SU-DHL-6 (cell line): ENCODE results near the gene THSD4.

Experiments
- H2AFZ ChIP-seq: fragments of 200-600 bp; sonication (generic); 2 replicates; pipeline ENCODE4 v1.6.1; 2014; ENCODE audit warnings: low read depth, mild to moderate bottlenecking, moderate library complexity, mixed read lengths, antibody characterized with exemption, low read length; ENCODE audit not compliant: severe bottlenecking
- H3F3A ChIP-seq: fragments of 200-600 bp; shearing (Covaris generic); 2 replicates; pipeline ENCODE4 v1.6.0; 2016; ENCODE audit warnings: antibody characterized with exemption, mild to moderate bottlenecking; ENCODE audit not compliant: insufficient read depth
- H3K27ac ChIP-seq: fragments of 200-600 bp; sonication (generic); 2 replicates; pipeline ENCODE4 v1.5.1; 2016; ENCODE audit warnings: low read depth, mild to moderate bottlenecking, low read length, moderate library complexity, mixed read lengths
- H3K27me3 ChIP-seq: fragments of 200-600 bp; sonication (generic), shearing (Covaris generic); 2 replicates; pipeline ENCODE4 v1.6.0; 2014; ENCODE audit warnings: mild to moderate bottlenecking, low read length
- H3K36me3 ChIP-seq: fragments of 200-600 bp; sonication (generic); 2 replicates; pipeline ENCODE4 v1.6.1; 2014; ENCODE audit warnings: mild to moderate bottlenecking, low read length, mixed read lengths
- H3K4me2 ChIP-seq: fragments of 300-600, 200-600 bp; shearing (Covaris generic), sonication (generic); 2 replicates; pipeline ENCODE4 v1.6.0; 2014; ENCODE audit warnings: low read length, low read depth, mild to moderate bottlenecking; ENCODE audit not compliant: poor library complexity, severe bottlenecking
- H3K4me3 ChIP-seq: fragments of 200-600 bp; sonication (generic); 2 replicates; pipeline ENCODE4 v1.5.1; 2014; ENCODE audit warnings: antibody characterized with exemption, low read length, mild to moderate bottlenecking, mixed read lengths; ENCODE audit not compliant: insufficient read depth, poor library complexity, severe bottlenecking
- H3K79me2 ChIP-seq: fragments of 200-600 bp; sonication (generic); 2 replicates; pipeline ENCODE4 v1.6.1; 2014; ENCODE audit warnings: mild to moderate bottlenecking, low read length, moderate library complexity; ENCODE audit not compliant: insufficient read depth
- H3K9ac ChIP-seq: fragments of 200-600 bp; sonication (generic); 2 replicates; pipeline ENCODE4 v1.7.0; 2014; ENCODE audit warnings: mild to moderate bottlenecking, low read length
- H3K9me2 ChIP-seq: fragments of 200-600 bp; sonication (generic); replicated peaks from 2 replicates; pipeline ENCODE4 v1.6.1; 2014; ENCODE audit warnings: low read length; ENCODE audit not compliant: insufficient read depth
- H3K9me3 ChIP-seq: fragments of 200-600 bp; sonication (generic); 2 replicates; pipeline ENCODE4 v1.6.1; 2014; ENCODE audit warnings: low read length, mixed read lengths; ENCODE audit not compliant: insufficient read depth
- H4K20me1 ChIP-seq: fragments of 200-600 bp; sonication (generic); 2 replicates; pipeline ENCODE4 v1.6.1; 2014; ENCODE audit warnings: low read depth, mild to moderate bottlenecking, antibody characterized with exemption, low read length, moderate library complexity, mixed read lengths
- EZH2phosphoT487 ChIP-seq: fragments of 200-600 bp; sonication (generic), shearing (Covaris generic); conservative IDR thresholded peaks from 2 replicates; pipeline ENCODE4 v1.6.1; 2018; ENCODE audit warnings: mild to moderate bottlenecking, antibody characterized with exemption, low read length, moderate library complexity, mixed read lengths
- TF ChIP-seq, protein P1 (sequence below): fragments of 200-600 bp; sonication (generic); IDR thresholded peaks from one replicate; pipeline ENCODE4 v1.5.1; 2017; ENCODE audit warnings: antibody characterized with exemption, mild to moderate bottlenecking, low read length, moderate library complexity; ENCODE audit not compliant: insufficient read depth, poor library complexity, severe bottlenecking

THSD4 gene

DNA sequence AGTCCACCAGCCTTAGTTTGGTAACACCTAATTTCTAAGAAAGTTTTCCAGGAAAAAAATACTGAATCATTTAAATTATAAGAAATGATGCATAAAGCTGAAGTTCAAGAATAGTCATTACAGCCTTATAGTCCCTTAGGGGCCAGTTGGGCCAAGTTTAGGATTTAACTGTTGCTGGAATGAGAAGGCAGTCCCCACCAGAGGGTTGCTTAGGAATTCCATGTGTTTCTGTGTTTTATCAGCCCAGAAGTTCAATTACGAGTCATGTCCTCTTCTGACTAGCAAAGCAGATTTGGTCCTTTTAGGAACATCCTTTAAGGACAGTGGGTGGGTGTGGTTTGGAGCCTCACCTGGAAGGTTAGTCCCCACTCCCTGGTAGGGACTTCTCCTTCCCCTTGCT lies 638.1 kb downstream of the THSD4 start:
- no peak for TF ChIP-seq EZH2phosphoT487
- TF ChIP-seq, protein P1, sequence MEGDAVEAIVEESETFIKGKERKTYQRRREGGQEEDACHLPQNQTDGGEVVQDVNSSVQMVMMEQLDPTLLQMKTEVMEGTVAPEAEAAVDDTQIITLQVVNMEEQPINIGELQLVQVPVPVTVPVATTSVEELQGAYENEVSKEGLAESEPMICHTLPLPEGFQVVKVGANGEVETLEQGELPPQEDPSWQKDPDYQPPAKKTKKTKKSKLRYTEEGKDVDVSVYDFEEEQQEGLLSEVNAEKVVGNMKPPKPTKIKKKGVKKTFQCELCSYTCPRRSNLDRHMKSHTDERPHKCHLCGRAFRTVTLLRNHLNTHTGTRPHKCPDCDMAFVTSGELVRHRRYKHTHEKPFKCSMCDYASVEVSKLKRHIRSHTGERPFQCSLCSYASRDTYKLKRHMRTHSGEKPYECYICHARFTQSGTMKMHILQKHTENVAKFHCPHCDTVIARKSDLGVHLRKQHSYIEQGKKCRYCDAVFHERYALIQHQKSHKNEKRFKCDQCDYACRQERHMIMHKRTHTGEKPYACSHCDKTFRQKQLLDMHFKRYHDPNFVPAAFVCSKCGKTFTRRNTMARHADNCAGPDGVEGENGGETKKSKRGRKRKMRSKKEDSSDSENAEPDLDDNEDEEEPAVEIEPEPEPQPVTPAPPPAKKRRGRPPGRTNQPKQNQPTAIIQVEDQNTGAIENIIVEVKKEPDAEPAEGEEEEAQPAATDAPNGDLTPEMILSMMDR, result no peak
- Histone ChIP-seq H3K27me3 (no peaks in the 10 kb centered on the region), H4K20me1 (no peaks in the 10 kb centered on the region), H3K79me2 (no peaks in the 10 kb centered on the region), H3K36me3 (no peaks in the 10 kb centered on the region), H3K9ac (no peak overlapping the region), H3F3A (no peaks in the 10 kb centered on the region), H3K27ac (no peak overlapping the region), H2AFZ (no peak overlapping the region), H3K4me2 (no peak overlapping the region), H3K9me2 (no peaks in the 10 kb centered on the region), H3K4me3 (no peak overlapping the region), H3K9me3 (no peaks in the 10 kb centered on the region)

DNA sequence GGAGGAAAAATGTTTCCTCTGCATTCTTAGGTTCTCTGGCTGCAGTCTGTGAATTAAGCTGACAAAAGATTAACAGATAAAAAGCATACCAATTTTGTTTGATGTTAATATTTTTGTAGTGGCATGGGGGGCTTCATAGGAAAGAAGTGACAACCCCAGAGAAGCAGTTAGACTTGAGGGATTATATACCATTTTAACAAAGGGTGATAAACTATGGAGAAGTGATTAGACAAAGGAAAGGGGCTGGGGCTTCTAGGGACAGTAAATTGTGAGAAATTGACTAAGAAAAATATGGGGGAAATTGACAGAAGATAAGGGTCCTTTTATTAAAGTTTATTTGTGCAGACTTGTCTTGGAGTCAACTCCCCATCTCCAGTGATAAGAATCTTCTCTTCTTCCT lies 639.4 kb downstream of the THSD4 start:
- Histone ChIP-seq H2AFZ (no peak overlapping the region), H3K9ac (no peak overlapping the region), H3K27me3 (no peaks in the 10 kb centered on the region), H3K4me3 (no peak overlapping the region), H3K36me3 (no peaks in the 10 kb centered on the region), H4K20me1 (no peaks in the 10 kb centered on the region), H3K27ac (no peak overlapping the region), H3K4me2 (no peak overlapping the region), H3K9me3 (no peaks in the 10 kb centered on the region), H3K79me2 (no peaks in the 10 kb centered on the region), H3F3A (no peaks in the 10 kb centered on the region), H3K9me2 (no peaks in the 10 kb centered on the region)
- TF ChIP-seq EZH2phosphoT487, result no peak
- TF ChIP-seq, protein P1, result no peak

DNA sequence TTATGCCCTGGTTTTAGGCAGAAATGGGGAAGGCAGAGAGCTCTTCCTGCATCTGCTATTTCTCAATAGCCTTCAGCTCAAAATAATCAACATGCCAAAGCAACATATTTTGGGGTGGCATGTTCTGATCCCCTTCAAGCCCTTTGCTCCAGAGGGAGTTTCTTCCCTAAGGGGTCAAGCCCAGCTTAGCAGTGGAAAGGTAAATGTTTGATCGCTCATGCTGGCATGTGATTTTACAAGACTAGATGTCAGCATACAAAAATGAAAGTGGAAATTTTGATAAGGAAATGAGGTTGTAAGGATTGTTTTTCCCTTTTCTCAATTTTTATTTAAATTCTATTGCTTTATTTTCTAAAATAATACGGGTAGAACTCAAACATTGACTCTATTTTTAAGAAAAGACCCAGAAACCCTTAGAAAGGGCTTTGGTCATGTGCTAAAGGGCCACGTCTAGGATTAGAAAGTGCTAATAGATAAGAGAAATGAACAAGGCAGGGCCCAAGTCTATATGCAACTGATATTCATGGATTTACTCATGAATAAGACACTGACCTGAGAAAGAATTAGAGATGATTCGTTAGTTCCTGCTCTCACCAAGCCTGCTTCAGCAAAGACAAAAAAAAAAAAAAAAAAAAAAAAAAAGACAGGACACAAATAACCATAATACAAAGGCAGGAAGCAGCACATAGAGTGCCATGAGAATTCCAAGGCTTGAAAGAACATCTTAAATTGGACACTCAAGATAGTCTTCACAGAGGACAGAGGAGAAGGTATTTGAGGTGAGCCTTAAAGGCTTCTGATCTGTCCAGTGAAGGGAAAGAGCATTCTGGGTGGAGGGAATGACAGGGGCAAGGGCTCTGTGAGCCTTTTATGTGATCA lies 640.1 kb downstream of the THSD4 start:
- H3K79me2 ChIP-seq, result no peaks in the 10 kb centered on the region
- H3K36me3 ChIP-seq, result no peaks in the 10 kb centered on the region
- no peak overlapping the region for H3K4me3 ChIP-seq
- H3K9me2 ChIP-seq, result no peaks in the 10 kb centered on the region
- no peaks in the 10 kb centered on the region for H3K27me3 ChIP-seq
- no peaks in the 10 kb centered on the region for H3F3A ChIP-seq
- H3K9ac ChIP-seq, result no peak overlapping the region
- H3K9me3 ChIP-seq, result no peaks in the 10 kb centered on the region
- TF ChIP-seq EZH2phosphoT487, result no peak
- TF ChIP-seq, protein P1, result no peak
- no peak overlapping the region for H3K4me2 ChIP-seq
- no peaks in the 10 kb centered on the region for H4K20me1 ChIP-seq
- no peak overlapping the region for H3K27ac ChIP-seq
- H2AFZ ChIP-seq, result no peak overlapping the region
